Astrocyte (in vitro differentiated cells and primary cell): ENCODE measurements around the gene ZFP14. TPM values are rescaled to one million over a fixed set of nuclear protein-coding genes. Genes with fewer than 3 reads are reported as not detected.
A peak's percentile ranks its signal among the peaks of the same experiment; 100 is the strongest.

Experiments
- DNase-seq: peaks from one replicate; pipeline ENCODE4 v3.0.0-alpha.2; 2010; ENCODE audit warnings: low read depth
- FAIRE-seq: peaks from 2 replicates; lab custom pipeline; 2011; peaks lifted over from hg19 to GRCh38; lab: Jason Lieb, UNC
- H2AFZ ChIP-seq: 2 replicates; pipeline ENCODE4 v1.6.0; 2012; ENCODE audit warnings: low read depth, low read length, inconsistent platforms
- H3K27ac ChIP-seq: 2 replicates; pipeline ENCODE4 v1.5.1; 2011; ENCODE audit warnings: low read depth, low read length, inconsistent platforms
- H3K27me3 ChIP-seq: 2 replicates; pipeline ENCODE4 v1.6.0; 2011; ENCODE audit warnings: low read length, inconsistent platforms; ENCODE audit not compliant: insufficient read depth
- H3K36me3 ChIP-seq: 2 replicates; pipeline ENCODE4 v1.5.1; 2011; ENCODE audit warnings: low read length, inconsistent platforms; ENCODE audit not compliant: insufficient read depth
- H3K4me1 ChIP-seq: 2 replicates; pipeline ENCODE4 v1.5.1; 2011; ENCODE audit warnings: low read length, inconsistent platforms; ENCODE audit not compliant: insufficient read depth
- H3K4me2 ChIP-seq: 2 replicates; pipeline ENCODE4 v1.6.0; 2012; ENCODE audit warnings: low read length, inconsistent platforms
- H3K4me3 ChIP-seq: 2 replicates; pipeline ENCODE4 v1.5.1; 2011; ENCODE audit warnings: low read depth, mild to moderate bottlenecking, low read length, inconsistent platforms; ENCODE audit not compliant: insufficient read depth
- H3K79me2 ChIP-seq: 2 replicates; pipeline ENCODE4 v1.6.0; 2012; ENCODE audit warnings: mild to moderate bottlenecking, low read length, inconsistent platforms; ENCODE audit not compliant: insufficient read depth
- H3K9ac ChIP-seq: 2 replicates; pipeline ENCODE4 v1.6.0; 2012; ENCODE audit warnings: mild to moderate bottlenecking, low read length, inconsistent platforms
- H3K9me3 ChIP-seq: 2 replicates; pipeline ENCODE4 v1.5.1; 2012; ENCODE audit warnings: low read depth, mild to moderate bottlenecking, low read length, inconsistent platforms; ENCODE audit not compliant: insufficient read depth
- H4K20me1 ChIP-seq: 2 replicates; pipeline ENCODE4 v1.6.0; 2012; ENCODE audit warnings: low read length, inconsistent platforms; ENCODE audit not compliant: insufficient read depth
- H3K27ac Mint-ChIP-seq: one replicate; pipeline ENCODE4 v1.8.0; 2021; ENCODE audit warnings: mild to moderate bottlenecking, mixed read lengths; ENCODE audit not compliant: unreplicated experiment
- H3K27me3 Mint-ChIP-seq: one replicate; pipeline ENCODE4 v1.8.0; 2021; ENCODE audit warnings: low read depth, mixed read lengths; ENCODE audit not compliant: unreplicated experiment
- H3K36me3 Mint-ChIP-seq: one replicate; pipeline ENCODE4 v1.8.0; 2021; ENCODE audit warnings: low read depth, mixed read lengths; ENCODE audit not compliant: unreplicated experiment
- H3K4me1 Mint-ChIP-seq: one replicate; pipeline ENCODE4 v1.8.0; 2021; ENCODE audit warnings: low read depth, mixed read lengths; ENCODE audit not compliant: unreplicated experiment
- H3K4me3 Mint-ChIP-seq: one replicate; pipeline ENCODE4 v1.8.0; 2021; ENCODE audit warnings: mild to moderate bottlenecking, moderate library complexity, mixed read lengths; ENCODE audit not compliant: unreplicated experiment
- H3K9me3 Mint-ChIP-seq: one replicate; pipeline ENCODE4 v1.8.0; 2021; ENCODE audit warnings: mild to moderate bottlenecking, mixed read lengths; ENCODE audit not compliant: unreplicated experiment
- EZH2 ChIP-seq: IDR thresholded peaks from 2 replicates; pipeline ENCODE4 v1.6.1; 2012; ENCODE audit warnings: mild to moderate bottlenecking, low read length, inconsistent platforms; ENCODE audit not compliant: insufficient read depth
- total RNA-seq: library from RNA; stranded (reverse); gene quantifications from 2 replicates; pipeline ENCODE4 v1.2.1, GENCODE V29; 2021
- TF ChIP-seq, protein P1 (sequence below): IDR thresholded peaks from 2 replicates; pipeline ENCODE4 v1.5.1; 2011; ENCODE audit warnings: low read depth, mild to moderate bottlenecking, inconsistent platforms, low read length, moderate library complexity; ENCODE audit not compliant: insufficient read depth

The ZFP14 gene
- total RNA-seq, 1 donor from 2014 or later, result 3.2 TPM

DNA sequence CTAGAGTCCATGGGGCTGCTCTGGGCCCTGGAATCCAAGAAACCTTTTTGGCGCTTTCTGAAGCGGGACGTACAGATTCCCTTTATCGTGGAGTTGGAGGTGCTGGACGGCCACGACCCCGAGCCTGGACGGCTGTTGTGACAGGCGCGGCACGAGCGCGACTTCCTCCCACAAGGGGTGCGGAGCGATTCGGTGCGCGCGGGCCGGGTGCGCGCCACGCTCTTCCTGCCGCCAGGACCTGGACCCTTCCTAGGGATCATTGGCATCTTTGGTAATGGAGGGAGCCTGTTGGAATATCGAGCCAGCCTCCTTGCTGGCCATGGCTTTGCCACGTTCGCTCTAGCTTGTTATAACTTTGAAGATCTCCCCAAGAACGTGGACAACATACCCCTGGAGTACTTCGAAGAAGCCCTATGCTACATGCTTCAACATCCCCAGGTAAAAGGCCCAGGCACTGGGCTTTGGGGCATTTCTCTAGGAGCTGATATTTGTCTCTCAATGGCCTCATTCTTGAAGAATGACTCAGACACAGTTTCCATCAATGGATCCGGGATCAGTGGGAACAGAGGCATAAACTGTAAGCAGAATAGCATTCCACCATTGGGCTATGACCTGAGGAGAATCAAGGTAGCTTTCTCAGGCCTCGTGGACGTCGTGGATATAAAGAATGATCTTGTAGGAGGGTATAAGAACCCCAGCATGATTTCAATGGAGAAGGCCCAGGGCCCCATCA lies 42.9 kb upstream of the ZFP14 start:
- Histone ChIP-seq H3K4me3 (peak overlapping the region; percentile 50), H3K79me2 (peaks cover 12% of the 10 kb centered on the region), H3K36me3 (no peaks in the 10 kb centered on the region), H3K4me2 (peak overlapping the region; percentile 82), H3K27me3 (no peaks in the 10 kb centered on the region), H3K9me3 (peaks cover 8% of the 10 kb centered on the region), H3K4me1 (peaks cover 5% of the 10 kb centered on the region), H4K20me1 (no peaks in the 10 kb centered on the region), H3K9ac (peak overlapping the region; percentile 31), H2AFZ (peak overlapping the region; percentile 83), H3K27ac (no peak overlapping the region)
- peaks cover 6% of the 10 kb centered on the region for H3K4me1 Mint-ChIP-seq
- DNase-seq (peak; percentile 14), FAIRE-seq (no peak)
- peak overlapping the region; percentile 1 for H3K4me3 Mint-ChIP-seq
- H3K27me3 Mint-ChIP-seq, result peaks cover 4% of the 10 kb centered on the region
- peaks cover 39% of the 10 kb centered on the region for H3K9me3 Mint-ChIP-seq
- TF ChIP-seq, protein P1, sequence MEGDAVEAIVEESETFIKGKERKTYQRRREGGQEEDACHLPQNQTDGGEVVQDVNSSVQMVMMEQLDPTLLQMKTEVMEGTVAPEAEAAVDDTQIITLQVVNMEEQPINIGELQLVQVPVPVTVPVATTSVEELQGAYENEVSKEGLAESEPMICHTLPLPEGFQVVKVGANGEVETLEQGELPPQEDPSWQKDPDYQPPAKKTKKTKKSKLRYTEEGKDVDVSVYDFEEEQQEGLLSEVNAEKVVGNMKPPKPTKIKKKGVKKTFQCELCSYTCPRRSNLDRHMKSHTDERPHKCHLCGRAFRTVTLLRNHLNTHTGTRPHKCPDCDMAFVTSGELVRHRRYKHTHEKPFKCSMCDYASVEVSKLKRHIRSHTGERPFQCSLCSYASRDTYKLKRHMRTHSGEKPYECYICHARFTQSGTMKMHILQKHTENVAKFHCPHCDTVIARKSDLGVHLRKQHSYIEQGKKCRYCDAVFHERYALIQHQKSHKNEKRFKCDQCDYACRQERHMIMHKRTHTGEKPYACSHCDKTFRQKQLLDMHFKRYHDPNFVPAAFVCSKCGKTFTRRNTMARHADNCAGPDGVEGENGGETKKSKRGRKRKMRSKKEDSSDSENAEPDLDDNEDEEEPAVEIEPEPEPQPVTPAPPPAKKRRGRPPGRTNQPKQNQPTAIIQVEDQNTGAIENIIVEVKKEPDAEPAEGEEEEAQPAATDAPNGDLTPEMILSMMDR, result no peak
- no peak for TF ChIP-seq EZH2
- peak overlapping the region; percentile 31 for H3K27ac Mint-ChIP-seq
- H3K36me3 Mint-ChIP-seq, result peaks cover 18% of the 10 kb centered on the region

- Mint-ChIP-seq H3K9me3 (peaks cover 34% of the 10 kb centered on the region), H3K36me3 (peaks cover 20% of the 10 kb centered on the region), H3K27me3 (peaks cover 4% of the 10 kb centered on the region), H3K4me3 (peak overlapping the region; percentile 43), H3K4me1 (peaks cover 6% of the 10 kb centered on the region), H3K27ac (no peak overlapping the region)
- H3K27me3 ChIP-seq, result no peaks in the 10 kb centered on the region
- H3K36me3 ChIP-seq, result no peaks in the 10 kb centered on the region
- no peak for FAIRE-seq
- peaks cover 14% of the 10 kb centered on the region for H3K79me2 ChIP-seq
- no peak for TF ChIP-seq EZH2
- TF ChIP-seq, protein P1, result no peak
- H3K27ac ChIP-seq, result no peak overlapping the region
- DNase-seq, result peak; percentile 60
- peak overlapping the region; percentile 31 for H3K9ac ChIP-seq
- H3K4me3 ChIP-seq, result peak overlapping the region; percentile 50
- peaks cover 4% of the 10 kb centered on the region for H3K9me3 ChIP-seq
- peaks cover 5% of the 10 kb centered on the region for H3K4me1 ChIP-seq
- peak overlapping the region; percentile 83 for H2AFZ ChIP-seq
- H3K4me2 ChIP-seq, result peak overlapping the region; percentile 82
- H4K20me1 ChIP-seq, result no peaks in the 10 kb centered on the region
These were observed 42.2 kb upstream of the ZFP14 start for GRCh38 chr19:36420961-36421748.
